HEK293 (cell line): ENCODE data around the gene FASTK.

Experiments
- CTCF ChIP-seq: fragments of 450-650 bp; formaldehyde crosslinking; IDR thresholded peaks from 2 replicates; pipeline ENCODE4 v1.5.1; 2016; ENCODE audit warnings: missing biosample characterization, missing genetic modification characterization
- HIC1 ChIP-seq: fragments of 450-650 bp; formaldehyde crosslinking; IDR thresholded peaks from 2 replicates; pipeline ENCODE4 v1.5.1; 2016; ENCODE audit warnings: missing biosample characterization, missing genetic modification characterization
- SETDB1 ChIP-seq: IDR thresholded peaks from one replicate; pipeline ENCODE4 v1.6.1; 2017; ENCODE audit warnings: mild to moderate bottlenecking, low read length, moderate library complexity, mixed read lengths; ENCODE audit not compliant: insufficient read length
- TCF7L2 ChIP-seq: IDR thresholded peaks from 2 replicates; pipeline ENCODE4 v1.6.1; 2011; ENCODE audit warnings: low read depth, mild to moderate bottlenecking, inconsistent platforms, low read length, moderate library complexity, borderline replicate concordance
- ZBTB11 ChIP-seq: fragments of 450-650 bp; formaldehyde crosslinking; conservative IDR thresholded peaks from 2 replicates; pipeline ENCODE4 v1.5.1; 2016; ENCODE audit warnings: low read depth, missing biosample characterization, missing genetic modification characterization
- ZNF23 ChIP-seq: fragments of 450-650 bp; formaldehyde crosslinking; IDR thresholded peaks from 2 replicates; pipeline ENCODE4 v1.5.1; 2016; ENCODE audit warnings: missing biosample characterization, missing genetic modification characterization, borderline replicate concordance
- ZNF48 ChIP-seq: fragments of 450-650 bp; formaldehyde crosslinking; IDR thresholded peaks from 2 replicates; pipeline ENCODE4 v1.5.1; 2016; ENCODE audit warnings: missing biosample characterization, missing genetic modification characterization

GRCh38 chr7:151113344-151114150, 32.9 kb upstream of the FASTK start:
- TF ChIP-seq ZBTB11 (no peak), TCF7L2 (peak; percentile 92), CTCF (no peak), ZNF48 (tag by site-specific recombination) (no peak), ZNF23 (tag by site-specific recombination) (no peak), HIC1 (peak; percentile 57; the same call in 1 of the 2 replicates), SETDB1 (no peak)
